ENCODE data around the gene GADL1.

Gene GADL1

GRCh38 chr3:30893678-30894325 lies 659 bp downstream of the GADL1 start:
- no peak overlapping the region for H3K4me2 ChIP-seq (ENCODE audit: low read depth, low read length)
- DNase-seq: no peak
- no peak overlapping the region for H2AFZ ChIP-seq (ENCODE audit: low read length)
- H3K4me1 ChIP-seq (ENCODE audit: low read length): no peaks in the 10 kb centered on the region
- H3K4me3 ChIP-seq (ENCODE audit: low read length): no peak overlapping the region
- H3K9ac ChIP-seq (ENCODE audit: low read length): no peak overlapping the region
- H3K36me3 ChIP-seq (replicated peaks; ENCODE audit: insufficient read depth, low read length): no peaks in the 10 kb centered on the region
- TF ChIP-seq EZH2 (optimal IDR thresholded peaks at IDR 0.05; ENCODE audit: low read depth, low read length) (no peak), EZH2phosphoT487 (IDR thresholded peaks at IDR 0.05; ENCODE audit: low read length) (no peak), CTCF (IDR thresholded peaks at IDR 0.05; ENCODE audit: low read length) (no peak)
- no peak overlapping the region for H3K27ac ChIP-seq (ENCODE audit: low read length)
- H3K9me2 ChIP-seq (replicated peaks; ENCODE audit: insufficient read depth, low read length): no peaks in the 10 kb centered on the region
- no peaks in the 10 kb centered on the region for H4K20me1 ChIP-seq (ENCODE audit: insufficient read depth, low read length)
- H3K27me3 ChIP-seq (replicated peaks; ENCODE audit: insufficient read depth, low read length): no peaks in the 10 kb centered on the region
- H3K9me3 ChIP-seq (replicated peaks; ENCODE audit: insufficient read depth, low read length): no peaks in the 10 kb centered on the region
- no peaks in the 10 kb centered on the region for H3F3A ChIP-seq (ENCODE audit: insufficient read depth, low read length)
- H3K79me2 ChIP-seq (ENCODE audit: low read length): no peaks in the 10 kb centered on the region

GRCh38 chr3:30890907-30891306 lies 3.6 kb downstream of the GADL1 start:
- no peaks in the 10 kb centered on the region for H3K9me3 ChIP-seq (replicated peaks; ENCODE audit: insufficient read depth, low read length)
- H3K27ac ChIP-seq (ENCODE audit: low read length): no peak overlapping the region
- no peak overlapping the region for H2AFZ ChIP-seq (ENCODE audit: low read length)
- no peaks in the 10 kb centered on the region for H3K4me1 ChIP-seq (ENCODE audit: low read length)
- TF ChIP-seq EZH2 (optimal IDR thresholded peaks at IDR 0.05; ENCODE audit: low read depth, low read length): no peak
- no peak for TF ChIP-seq EZH2phosphoT487 (IDR thresholded peaks at IDR 0.05; ENCODE audit: low read length)
- no peak for TF ChIP-seq CTCF (IDR thresholded peaks at IDR 0.05; ENCODE audit: low read length)
- no peaks in the 10 kb centered on the region for H3K36me3 ChIP-seq (replicated peaks; ENCODE audit: insufficient read depth, low read length)
- H3K79me2 ChIP-seq (ENCODE audit: low read length): no peaks in the 10 kb centered on the region
- no peak for DNase-seq
- H3K9ac ChIP-seq (ENCODE audit: low read length): no peak overlapping the region
- H3K9me2 ChIP-seq (replicated peaks; ENCODE audit: insufficient read depth, low read length): no peaks in the 10 kb centered on the region
- no peak overlapping the region for H3K4me2 ChIP-seq (ENCODE audit: low read depth, low read length)
- no peaks in the 10 kb centered on the region for H3F3A ChIP-seq (ENCODE audit: insufficient read depth, low read length)
- H3K27me3 ChIP-seq (replicated peaks; ENCODE audit: insufficient read depth, low read length): no peaks in the 10 kb centered on the region
- no peaks in the 10 kb centered on the region for H4K20me1 ChIP-seq (ENCODE audit: insufficient read depth, low read length)
- no peak overlapping the region for H3K4me3 ChIP-seq (ENCODE audit: low read length)

GRCh38 chr3:30886888-30887287 lies 7.6 kb downstream of the GADL1 start:
- no peaks in the 10 kb centered on the region for H3K4me1 ChIP-seq (ENCODE audit: low read length)
- DNase-seq: no peak
- H3K36me3 ChIP-seq (replicated peaks; ENCODE audit: insufficient read depth, low read length): no peaks in the 10 kb centered on the region
- no peak overlapping the region for H3K4me3 ChIP-seq (ENCODE audit: low read length)
- H3K27me3 ChIP-seq (replicated peaks; ENCODE audit: insufficient read depth, low read length): no peaks in the 10 kb centered on the region
- H3F3A ChIP-seq (ENCODE audit: insufficient read depth, low read length): no peaks in the 10 kb centered on the region
- no peaks in the 10 kb centered on the region for H3K9me3 ChIP-seq (replicated peaks; ENCODE audit: insufficient read depth, low read length)
- no peaks in the 10 kb centered on the region for H3K79me2 ChIP-seq (ENCODE audit: low read length)
- H4K20me1 ChIP-seq (ENCODE audit: insufficient read depth, low read length): no peaks in the 10 kb centered on the region
- H2AFZ ChIP-seq (ENCODE audit: low read length): no peak overlapping the region
- no peak overlapping the region for H3K9ac ChIP-seq (ENCODE audit: low read length)
- no peaks in the 10 kb centered on the region for H3K9me2 ChIP-seq (replicated peaks; ENCODE audit: insufficient read depth, low read length)
- no peak for TF ChIP-seq CTCF (IDR thresholded peaks at IDR 0.05; ENCODE audit: low read length)
- TF ChIP-seq EZH2 (optimal IDR thresholded peaks at IDR 0.05; ENCODE audit: low read depth, low read length): no peak
- no peak for TF ChIP-seq EZH2phosphoT487 (IDR thresholded peaks at IDR 0.05; ENCODE audit: low read length)
- H3K4me2 ChIP-seq (ENCODE audit: low read depth, low read length): no peak overlapping the region
- H3K27ac ChIP-seq (ENCODE audit: low read length): no peak overlapping the region
